Transverse colon (tissue), 4 donors: Measurements from ENCODE around the gene DUSP11.

ENCODE experiments used
- EP300 ChIP-seq: sonication (generic); formaldehyde crosslinking; IDR thresholded peaks from one replicate; pipeline ENCODE4 v1.6.1; 2017; ENCODE audit warnings: antibody characterized with exemption, low read depth
- POLR2A ChIP-seq: fragments of 450-650 bp; IDR thresholded peaks from one replicate; pipeline ENCODE4 v1.6.1; 2016; ENCODE audit warnings: antibody characterized with exemption, mild to moderate bottlenecking, moderate library complexity
- POLR2AphosphoS5 ChIP-seq, 3 donors: sonication (generic); formaldehyde crosslinking; IDR thresholded peaks; one replicate each; pipeline ENCODE4 v1.6.1; 2016; ENCODE audit warnings: antibody characterized with exemption in 3 of 3
- TF ChIP-seq, protein P1 (sequence below), 5 experiments: fragments of 200-600 bp in 3 of 5; fragments of 450-650 bp in 2 of 5; sonication (generic) in 3 of 5; IDR thresholded peaks; 1 replicate in 2 of 5; 2 replicates in 3 of 5; pipeline ENCODE4 v1.5.1; 2016 to 2017; ENCODE audit warnings: antibody characterized with exemption in 5 of 5, inconsistent platforms in 3 of 5, mild to moderate bottlenecking in 2 of 5, moderate library complexity in 1 of 5

DNA sequence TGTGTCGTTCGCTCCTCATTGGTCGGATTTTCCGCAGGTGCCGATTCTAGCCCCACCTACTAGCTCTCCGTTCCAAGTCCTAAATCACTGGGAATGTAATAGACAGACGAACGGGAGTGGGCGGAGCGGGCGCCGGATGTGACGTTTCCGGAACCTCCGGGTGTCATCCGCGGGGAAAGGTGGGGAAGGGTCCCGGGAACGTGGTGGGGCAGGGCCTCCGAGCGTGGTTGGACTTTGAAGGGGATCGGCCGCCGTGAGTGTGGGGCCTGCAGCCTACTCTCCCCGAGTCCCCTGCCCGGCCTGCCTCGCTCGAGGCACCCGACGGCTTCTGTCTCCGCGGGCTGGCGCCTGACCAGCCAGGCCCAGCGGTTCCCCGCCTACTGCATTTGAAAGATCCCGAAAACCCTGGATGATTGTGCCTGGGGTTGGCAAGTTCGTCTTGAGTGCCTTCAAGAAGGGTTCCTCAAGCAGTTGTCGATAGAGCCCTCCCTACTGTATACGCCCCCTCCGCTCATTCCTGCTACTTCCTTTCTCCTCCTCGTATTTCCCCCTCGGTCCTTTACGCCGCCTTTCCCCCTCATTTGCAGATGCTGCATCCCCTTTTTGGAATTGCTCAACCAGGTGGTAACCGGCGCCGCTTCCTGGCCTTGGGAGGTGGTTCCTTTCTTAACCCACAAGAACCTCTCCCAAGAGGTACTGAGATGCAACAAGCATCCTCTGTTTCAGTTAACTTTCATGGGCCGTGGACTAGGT lies 49.1 kb upstream of the DUSP11 start, which contains the start of gene STAMBP:
- TF ChIP-seq, protein P1, sequence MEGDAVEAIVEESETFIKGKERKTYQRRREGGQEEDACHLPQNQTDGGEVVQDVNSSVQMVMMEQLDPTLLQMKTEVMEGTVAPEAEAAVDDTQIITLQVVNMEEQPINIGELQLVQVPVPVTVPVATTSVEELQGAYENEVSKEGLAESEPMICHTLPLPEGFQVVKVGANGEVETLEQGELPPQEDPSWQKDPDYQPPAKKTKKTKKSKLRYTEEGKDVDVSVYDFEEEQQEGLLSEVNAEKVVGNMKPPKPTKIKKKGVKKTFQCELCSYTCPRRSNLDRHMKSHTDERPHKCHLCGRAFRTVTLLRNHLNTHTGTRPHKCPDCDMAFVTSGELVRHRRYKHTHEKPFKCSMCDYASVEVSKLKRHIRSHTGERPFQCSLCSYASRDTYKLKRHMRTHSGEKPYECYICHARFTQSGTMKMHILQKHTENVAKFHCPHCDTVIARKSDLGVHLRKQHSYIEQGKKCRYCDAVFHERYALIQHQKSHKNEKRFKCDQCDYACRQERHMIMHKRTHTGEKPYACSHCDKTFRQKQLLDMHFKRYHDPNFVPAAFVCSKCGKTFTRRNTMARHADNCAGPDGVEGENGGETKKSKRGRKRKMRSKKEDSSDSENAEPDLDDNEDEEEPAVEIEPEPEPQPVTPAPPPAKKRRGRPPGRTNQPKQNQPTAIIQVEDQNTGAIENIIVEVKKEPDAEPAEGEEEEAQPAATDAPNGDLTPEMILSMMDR (IDR thresholded peaks at IDR 0.05) = no peak
- TF ChIP-seq POLR2AphosphoS5 (IDR thresholded peaks at IDR 0.05) (peak; percentile 65 to 85 (median 84)), POLR2A (peak; percentile 76), EP300 (no peak)
